Activated naive CD8-positive, alpha-beta T cell treated with anti-CD3 and anti-CD28 coated beads, Interleukin-2, amount 50 U/mL, for 16 hours (primary cell): ENCODE measurements around the gene SLF2.

ENCODE experiments used
- DNase-seq: peaks from one replicate; pipeline ENCODE4 v3.0.0-alpha.2; 2020; ENCODE audit warnings: low read depth, low spot score

SLF2 gene

GRCh38 chr10:100901051-100901450, 11.7 kb upstream of the SLF2 start:
- no peak for DNase-seq

- no peak for DNase-seq
Measured at GRCh38 chr10:100902622-100903021, 10.1 kb upstream of the SLF2 start.

- DNase-seq, result no peak
Measured at GRCh38 chr10:100904917-100905316, 7.8 kb upstream of the SLF2 start.

- DNase-seq, result no peak
Measured at GRCh38 chr10:100907175-100907574, 5.6 kb upstream of the SLF2 start.

- DNase-seq, result no peak
Measured at GRCh38 chr10:100907773-100908363, 4.9 kb upstream of the SLF2 start.

GRCh38 chr10:100908378-100908777, 4.4 kb upstream of the SLF2 start:
- DNase-seq, result no peak

- DNase-seq, result no peak
Measured at GRCh38 chr10:100909501-100910263, 3.1 kb upstream of the SLF2 start.

- DNase-seq, result no peak
Measured at GRCh38 chr10:100911472-100911871, 1.3 kb upstream of the SLF2 start.

- no peak for DNase-seq
Measured at GRCh38 chr10:100912013-100912604, 654 bp upstream of the SLF2 start.

- no peak for DNase-seq
Measured at GRCh38 chr10:100913470-100913865, 705 bp downstream of the SLF2 start.

- DNase-seq, result no peak
Measured at GRCh38 chr10:100917071-100917470, 4.3 kb downstream of the SLF2 start.

- no peak for DNase-seq
Measured at GRCh38 chr10:100923580-100923979, 10.8 kb downstream of the SLF2 start.

GRCh38 chr10:100927266-100927665, 14.5 kb downstream of the SLF2 start:
- DNase-seq, result no peak

- no peak for DNase-seq
Measured at GRCh38 chr10:100928039-100928438, 15.3 kb downstream of the SLF2 start.

- DNase-seq, result no peak
Measured at GRCh38 chr10:100930368-100930767, 17.6 kb downstream of the SLF2 start.

GRCh38 chr10:100934084-100934659, 21.4 kb downstream of the SLF2 start:
- no peak for DNase-seq

GRCh38 chr10:100939763-100940344, 27.1 kb downstream of the SLF2 start:
- DNase-seq, result no peak

GRCh38 chr10:100942229-100942628, 29.5 kb downstream of the SLF2 start:
- no peak for DNase-seq

- DNase-seq, result no peak
Measured at GRCh38 chr10:100943508-100943907, 30.7 kb downstream of the SLF2 start.

- DNase-seq, result no peak
Measured at GRCh38 chr10:100945754-100946153, 33.0 kb downstream of the SLF2 start.

GRCh38 chr10:100948916-100949315, 36.2 kb downstream of the SLF2 start:
- DNase-seq, result no peak

GRCh38 chr10:100960251-100960650, 47.5 kb downstream of the SLF2 start:
- DNase-seq, result no peak
